GM23338 (cell line): Measurements from ENCODE around the gene SLC35G2. TPM values are rescaled to one million over a fixed set of nuclear protein-coding genes. Genes with fewer than 3 reads are reported as not detected.

Experiments
- ATAC-seq: fragments of 200-7000 bp; cut with Tn5 transposase; 3 replicates; pipeline ENCODE4 v1.9.1; 2020
- DNase-seq: peaks from one replicate; pipeline ENCODE4 v3.0.0-alpha.2; 2015; ENCODE audit warnings: low spot score
- H2AFZ ChIP-seq: fragments of 200-600 bp; sonication (generic); 2 replicates; pipeline ENCODE4 v1.8.0; 2016; ENCODE audit warnings: antibody characterized with exemption, mild to moderate bottlenecking, moderate library complexity
- H3F3A ChIP-seq: fragments of 200-600 bp; sonication (generic); replicated peaks from 2 replicates; pipeline ENCODE4 v1.8.0; 2017; ENCODE audit warnings: antibody characterized with exemption, mixed run types, low read depth
- H3K27ac ChIP-seq: fragments of 200-600 bp; sonication (generic); 2 replicates; pipeline ENCODE4 v1.6.1; 2016; ENCODE audit warnings: low read depth
- H3K27me3 ChIP-seq: fragments of 200-600 bp; sonication (generic); 2 replicates; pipeline ENCODE4 v1.8.0; 2016; ENCODE audit warnings: mild to moderate bottlenecking, mixed run types, moderate library complexity; ENCODE audit not compliant: insufficient read depth
- H3K36me3 ChIP-seq: fragments of 200-600 bp; sonication (generic); 2 replicates; pipeline ENCODE4 v1.8.0; 2016; ENCODE audit warnings: mild to moderate bottlenecking; ENCODE audit not compliant: insufficient read depth
- H3K4me1 ChIP-seq: fragments of 200-600 bp; sonication (generic); 2 replicates; pipeline ENCODE4 v1.8.0; 2016; ENCODE audit warnings: mild to moderate bottlenecking, moderate library complexity; ENCODE audit not compliant: insufficient read depth
- H3K4me2 ChIP-seq: fragments of 200-600 bp; sonication (generic); 2 replicates; pipeline ENCODE4 v1.7.1; 2017; ENCODE audit warnings: mixed run types
- H3K4me3 ChIP-seq: fragments of 200-600 bp; sonication (generic); 2 replicates; pipeline ENCODE4 v1.6.1; 2016; ENCODE audit warnings: mixed run types
- H3K79me2 ChIP-seq: fragments of 200-600 bp; sonication (generic); replicated peaks from 2 replicates; pipeline ENCODE4 v1.8.0; 2017; ENCODE audit warnings: mild to moderate bottlenecking; ENCODE audit not compliant: insufficient read depth
- H3K9me2 ChIP-seq: fragments of 200-600 bp; sonication (generic); 2 replicates; pipeline ENCODE4 v1.8.0; 2017; ENCODE audit not compliant: insufficient read depth
- H4K20me1 ChIP-seq: fragments of 200-600 bp; sonication (generic); replicated peaks from 2 replicates; pipeline ENCODE4 v1.8.0; 2017; ENCODE audit warnings: mild to moderate bottlenecking; ENCODE audit not compliant: insufficient read depth
- H3K27ac Mint-ChIP-seq: 2 replicates; pipeline ENCODE4 v1.8.0; 2020; ENCODE audit warnings: inconsistent platforms, mild to moderate bottlenecking, moderate library complexity, mixed read lengths
- H3K27me3 Mint-ChIP-seq: 3 replicates; pipeline ENCODE4 v1.8.0; 2022; ENCODE audit warnings: low read depth, mild to moderate bottlenecking, moderate library complexity, mixed read lengths, inconsistent platforms; ENCODE audit not compliant: insufficient read depth, poor library complexity
- H3K36me3 Mint-ChIP-seq: 3 replicates; pipeline ENCODE4 v1.8.0; 2021; ENCODE audit warnings: low read depth, mild to moderate bottlenecking, inconsistent platforms, moderate library complexity, mixed read lengths
- H3K4me1 Mint-ChIP-seq: 3 replicates; pipeline ENCODE4 v1.8.0; 2020; ENCODE audit warnings: mild to moderate bottlenecking, inconsistent platforms, mixed read lengths
- H3K4me3 Mint-ChIP-seq: 3 replicates; pipeline ENCODE4 v1.8.0; 2021; ENCODE audit warnings: moderate library complexity, mild to moderate bottlenecking, inconsistent platforms, mixed read lengths
- H3K9me3 Mint-ChIP-seq: 3 replicates; pipeline ENCODE4 v1.8.0; 2020; ENCODE audit warnings: moderate library complexity, mild to moderate bottlenecking, inconsistent platforms, mixed read lengths
- CREB1 ChIP-seq: fragments of 250-450 bp; sonication (Bioruptor Pico); IDR thresholded peaks from 2 replicates; pipeline ENCODE4 v1.5.0; 2020; ENCODE audit warnings: low read depth, mild to moderate bottlenecking, moderate library complexity
- CTCF ChIP-seq, 2 experiments: fragments of 200-600 bp in 1 of 2; sonication (generic) in 1 of 2; conservative IDR thresholded peaks; 2 replicates each; pipeline versions ENCODE4 v1.5.1 to v1.6.1; 2016 to 2017; ENCODE audit warnings: antibody characterized with exemption in 2 of 2, low read depth in 2 of 2, mild to moderate bottlenecking in 2 of 2, moderate library complexity in 1 of 2
- EZH2 ChIP-seq: fragments of 200-600 bp; sonication (generic); IDR thresholded peaks from one replicate; pipeline ENCODE4 v1.8.0; 2017; ENCODE audit warnings: antibody characterized with exemption, mild to moderate bottlenecking, low read depth; ENCODE audit not compliant: unreplicated experiment
- EZH2phosphoT487 ChIP-seq: fragments of 200-600 bp; sonication (generic); IDR thresholded peaks from one replicate; pipeline ENCODE4 v1.8.1; 2018; ENCODE audit warnings: antibody characterized with exemption; ENCODE audit not compliant: unreplicated experiment
- JUNB ChIP-seq: IDR thresholded peaks from one replicate; pipeline ENCODE4 v1.6.1; 2016; ENCODE audit warnings: antibody characterized with exemption; ENCODE audit not compliant: unreplicated experiment
- NANOG ChIP-seq: IDR thresholded peaks from 2 replicates; pipeline ENCODE4 v1.6.1; 2016; ENCODE audit warnings: antibody characterized with exemption, borderline replicate concordance
- POLR2AphosphoS5 ChIP-seq: IDR thresholded peaks from 2 replicates; pipeline ENCODE4 v1.6.1; 2016; ENCODE audit warnings: antibody characterized with exemption, low read depth
- REST ChIP-seq: IDR thresholded peaks from one replicate; pipeline ENCODE4 v1.6.1; 2018; ENCODE audit warnings: antibody characterized with exemption; ENCODE audit not compliant: unreplicated experiment
- STAT1 ChIP-seq: IDR thresholded peaks from one replicate; pipeline ENCODE4 v1.6.1; 2016; ENCODE audit warnings: antibody characterized with exemption; ENCODE audit not compliant: unreplicated experiment
- ZNF114 ChIP-seq: fragments of 250-450 bp; sonication (Bioruptor Pico); IDR thresholded peaks from 2 replicates; pipeline ENCODE4 v1.5.0; 2020; ENCODE audit warnings: mild to moderate bottlenecking, moderate library complexity
- ZNF331 ChIP-seq: fragments of 250-450 bp; sonication (Bioruptor Pico); IDR thresholded peaks from 2 replicates; pipeline ENCODE4 v1.5.0; 2020; ENCODE audit warnings: low read depth, mild to moderate bottlenecking, moderate library complexity
- polyA plus RNA-seq: library from polyadenylated mRNA; unstranded; fragments of >200 nt; fragmentation: Nextera tagmentation; extraction: Ambion mirVana; gene quantifications from 2 replicates; pipeline ENCODE4 v1.2.1, GENCODE V29; 2016
- total RNA-seq: library from RNA; depleted of rRNA; stranded (reverse); fragments of >200 nt; shearing (Covaris generic); gene quantifications from 2 replicates; pipeline ENCODE4 v1.2.3, GENCODE V29; 2014
- TF ChIP-seq, protein P1 (sequence below): IDR thresholded peaks from 2 replicates; pipeline ENCODE4 v1.6.1; 2016; ENCODE audit warnings: antibody characterized with exemption
- TF ChIP-seq, protein P2 (sequence below): fragments of 250-450 bp; sonication (Bioruptor Pico); IDR thresholded peaks from 2 replicates; pipeline ENCODE4 v1.5.0; 2020; ENCODE audit warnings: mild to moderate bottlenecking, moderate library complexity

The SLC35G2 gene
- total and polyA plus RNA-seq, 2 experiments from 2014 or later: 6.8 to 8.8 TPM

GRCh38 chr3:136804813-136805212 lies 14.1 kb upstream of the SLC35G2 start:
- DNase-seq: no peak
- no peak overlapping the region for H3K4me2 ChIP-seq
- Mint-ChIP-seq H3K27ac (no peak overlapping the region), H3K36me3 (no peaks in the 10 kb centered on the region), H3K4me3 (no peak overlapping the region), H3K4me1 (peaks cover 2% of the 10 kb centered on the region; the same call in 1 of the 3 replicates), H3K9me3 (no peaks in the 10 kb centered on the region), H3K27me3 (peaks cover 3% of the 10 kb centered on the region)
- no peaks in the 10 kb centered on the region for H3K4me1 ChIP-seq
- H3K79me2 ChIP-seq: no peaks in the 10 kb centered on the region
- H3K4me3 ChIP-seq: no peak overlapping the region
- no peaks in the 10 kb centered on the region for H3K27me3 ChIP-seq
- no peak overlapping the region for H3K27ac ChIP-seq
- H3K9me2 ChIP-seq: no peaks in the 10 kb centered on the region
- no peak overlapping the region for H2AFZ ChIP-seq
- ATAC-seq: no peak
- no peaks in the 10 kb centered on the region for H3K36me3 ChIP-seq
- no peaks in the 10 kb centered on the region for H3F3A ChIP-seq
- TF ChIP-seq EZH2phosphoT487: no peak
- no peak for TF ChIP-seq CREB1
- TF ChIP-seq, protein P1, sequence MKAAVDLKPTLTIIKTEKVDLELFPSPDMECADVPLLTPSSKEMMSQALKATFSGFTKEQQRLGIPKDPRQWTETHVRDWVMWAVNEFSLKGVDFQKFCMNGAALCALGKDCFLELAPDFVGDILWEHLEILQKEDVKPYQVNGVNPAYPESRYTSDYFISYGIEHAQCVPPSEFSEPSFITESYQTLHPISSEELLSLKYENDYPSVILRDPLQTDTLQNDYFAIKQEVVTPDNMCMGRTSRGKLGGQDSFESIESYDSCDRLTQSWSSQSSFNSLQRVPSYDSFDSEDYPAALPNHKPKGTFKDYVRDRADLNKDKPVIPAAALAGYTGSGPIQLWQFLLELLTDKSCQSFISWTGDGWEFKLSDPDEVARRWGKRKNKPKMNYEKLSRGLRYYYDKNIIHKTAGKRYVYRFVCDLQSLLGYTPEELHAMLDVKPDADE: no peak
- TF ChIP-seq STAT1: no peak
- TF ChIP-seq ZNF331 (CRISPR knock-in tag): no peak
- no peak for TF ChIP-seq POLR2AphosphoS5
- no peak for TF ChIP-seq REST
- no peak for TF ChIP-seq ZNF114 (CRISPR knock-in tag)
- TF ChIP-seq, protein P2, sequence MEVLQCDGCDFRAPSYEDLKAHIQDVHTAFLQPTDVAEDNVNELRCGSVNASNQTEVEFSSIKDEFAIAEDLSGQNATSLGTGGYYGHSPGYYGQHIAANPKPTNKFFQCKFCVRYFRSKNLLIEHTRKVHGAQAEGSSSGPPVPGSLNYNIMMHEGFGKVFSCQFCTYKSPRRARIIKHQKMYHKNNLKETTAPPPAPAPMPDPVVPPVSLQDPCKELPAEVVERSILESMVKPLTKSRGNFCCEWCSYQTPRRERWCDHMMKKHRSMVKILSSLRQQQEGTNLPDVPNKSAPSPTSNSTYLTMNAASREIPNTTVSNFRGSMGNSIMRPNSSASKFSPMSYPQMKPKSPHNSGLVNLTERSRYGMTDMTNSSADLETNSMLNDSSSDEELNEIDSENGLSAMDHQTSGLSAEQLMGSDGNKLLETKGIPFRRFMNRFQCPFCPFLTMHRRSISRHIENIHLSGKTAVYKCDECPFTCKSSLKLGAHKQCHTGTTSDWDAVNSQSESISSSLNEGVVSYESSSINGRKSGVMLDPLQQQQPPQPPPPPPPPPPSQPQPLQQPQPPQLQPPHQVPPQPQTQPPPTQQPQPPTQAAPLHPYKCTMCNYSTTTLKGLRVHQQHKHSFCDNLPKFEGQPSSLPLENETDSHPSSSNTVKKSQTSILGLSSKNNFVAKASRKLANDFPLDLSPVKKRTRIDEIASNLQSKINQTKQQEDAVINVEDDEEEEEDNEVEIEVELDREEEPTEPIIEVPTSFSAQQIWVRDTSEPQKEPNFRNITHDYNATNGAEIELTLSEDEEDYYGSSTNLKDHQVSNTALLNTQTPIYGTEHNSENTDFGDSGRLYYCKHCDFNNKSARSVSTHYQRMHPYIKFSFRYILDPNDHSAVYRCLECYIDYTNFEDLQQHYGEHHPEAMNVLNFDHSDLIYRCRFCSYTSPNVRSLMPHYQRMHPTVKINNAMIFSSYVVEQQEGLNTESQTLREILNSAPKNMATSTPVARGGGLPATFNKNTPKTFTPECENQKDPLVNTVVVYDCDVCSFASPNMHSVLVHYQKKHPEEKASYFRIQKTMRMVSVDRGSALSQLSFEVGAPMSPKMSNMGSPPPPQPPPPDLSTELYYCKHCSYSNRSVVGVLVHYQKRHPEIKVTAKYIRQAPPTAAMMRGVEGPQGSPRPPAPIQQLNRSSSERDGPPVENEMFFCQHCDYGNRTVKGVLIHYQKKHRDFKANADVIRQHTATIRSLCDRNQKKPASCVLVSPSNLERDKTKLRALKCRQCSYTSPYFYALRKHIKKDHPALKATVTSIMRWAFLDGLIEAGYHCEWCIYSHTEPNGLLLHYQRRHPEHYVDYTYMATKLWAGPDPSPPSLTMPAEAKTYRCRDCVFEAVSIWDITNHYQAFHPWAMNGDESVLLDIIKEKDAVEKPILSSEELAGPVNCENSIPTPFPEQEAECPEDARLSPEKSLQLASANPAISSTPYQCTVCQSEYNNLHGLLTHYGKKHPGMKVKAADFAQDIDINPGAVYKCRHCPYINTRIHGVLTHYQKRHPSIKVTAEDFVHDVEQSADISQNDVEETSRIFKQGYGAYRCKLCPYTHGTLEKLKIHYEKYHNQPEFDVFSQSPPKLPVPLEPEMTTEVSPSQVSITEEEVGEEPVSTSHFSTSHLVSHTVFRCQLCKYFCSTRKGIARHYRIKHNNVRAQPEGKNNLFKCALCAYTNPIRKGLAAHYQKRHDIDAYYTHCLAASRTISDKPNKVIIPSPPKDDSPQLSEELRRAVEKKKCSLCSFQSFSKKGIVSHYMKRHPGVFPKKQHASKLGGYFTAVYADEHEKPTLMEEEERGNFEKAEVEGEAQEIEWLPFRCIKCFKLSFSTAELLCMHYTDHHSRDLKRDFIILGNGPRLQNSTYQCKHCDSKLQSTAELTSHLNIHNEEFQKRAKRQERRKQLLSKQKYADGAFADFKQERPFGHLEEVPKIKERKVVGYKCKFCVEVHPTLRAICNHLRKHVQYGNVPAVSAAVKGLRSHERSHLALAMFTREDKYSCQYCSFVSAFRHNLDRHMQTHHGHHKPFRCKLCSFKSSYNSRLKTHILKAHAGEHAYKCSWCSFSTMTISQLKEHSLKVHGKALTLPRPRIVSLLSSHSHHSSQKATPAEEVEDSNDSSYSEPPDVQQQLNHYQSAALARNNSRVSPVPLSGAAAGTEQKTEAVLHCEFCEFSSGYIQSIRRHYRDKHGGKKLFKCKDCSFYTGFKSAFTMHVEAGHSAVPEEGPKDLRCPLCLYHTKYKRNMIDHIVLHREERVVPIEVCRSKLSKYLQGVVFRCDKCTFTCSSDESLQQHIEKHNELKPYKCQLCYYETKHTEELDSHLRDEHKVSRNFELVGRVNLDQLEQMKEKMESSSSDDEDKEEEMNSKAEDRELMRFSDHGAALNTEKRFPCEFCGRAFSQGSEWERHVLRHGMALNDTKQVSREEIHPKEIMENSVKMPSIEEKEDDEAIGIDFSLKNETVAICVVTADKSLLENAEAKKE: no peak
- no peak for TF ChIP-seq CTCF (conservative IDR thresholded peaks at IDR 0.05; ENCODE audit: low read depth in 2 of 2)
- TF ChIP-seq JUNB: no peak
- TF ChIP-seq NANOG: no peak
- TF ChIP-seq EZH2: no peak
- no peaks in the 10 kb centered on the region for H4K20me1 ChIP-seq
